ENCODE results near the gene TULP3. TPM values are rescaled to one million over a fixed set of nuclear protein-coding genes. Genes with fewer than 3 reads are reported as not detected.

Gene TULP3
- total and polyA plus RNA-seq, 3 donors from 2014 or later, result 20.5 to 29.2 (median 26.5) TPM

- intact Hi-C loops (cut with DNase I; ENCODE audit: low total_unique reads), result no loop called here
- TF ChIP-seq CTCF (IDR thresholded peaks at IDR 0.05) (no peak), POLR2A (IDR thresholded peaks at IDR 0.05) (no peak)
Observed at GRCh38 chr12:2856051-2856450, 34.6 kb upstream of the TULP3 start.

DNA sequence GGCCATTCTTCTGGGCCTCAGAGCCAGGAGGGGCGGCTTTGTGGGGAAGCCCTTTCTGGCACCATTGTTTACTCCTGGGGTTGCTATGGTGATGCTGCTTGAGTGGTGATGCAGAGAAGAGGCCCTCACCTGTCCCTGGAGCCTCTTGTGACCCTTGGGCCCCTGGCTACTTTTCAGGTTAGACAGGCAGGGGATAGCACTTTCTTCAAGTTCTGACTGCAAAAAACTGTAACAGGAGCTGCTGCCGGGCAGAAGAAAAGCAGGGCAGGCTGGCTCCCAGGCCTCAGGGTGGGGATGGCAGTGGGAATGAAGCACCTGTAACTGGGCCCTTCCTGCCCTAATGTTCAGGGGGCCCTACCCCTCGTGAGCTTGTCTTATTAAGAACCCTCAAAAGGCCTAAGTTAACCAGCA, 33.7 kb upstream of the TULP3 start, which contains the start of gene TEX52:
TEX52 (minus strand) TSS at position 19 of the 411 bp plus-strand sequence; CDS start at position 6, 13 bp downstream.
- peaks cover 10% of the 10 kb centered on the region for H3K4me1 ChIP-seq
- no peaks in the 10 kb centered on the region for H3K9me3 ChIP-seq
- no peaks in the 10 kb centered on the region for H3K36me3 ChIP-seq (ENCODE audit: low read depth, missing control alignments)
- intact Hi-C loops (cut with DNase I; ENCODE audit: low total_unique reads), result no loop called here
- H3K27ac ChIP-seq, result no peak within 1 kb of the TSS
- no peak within 1 kb of the TSS for H3K4me3 ChIP-seq
- TF ChIP-seq CTCF (IDR thresholded peaks at IDR 0.05) (no peak), POLR2A (IDR thresholded peaks at IDR 0.05) (no peak)
- no peaks in the 10 kb centered on the region for H3K27me3 ChIP-seq
- DNase-seq, result no peak
- WGBS, 2 donors, result 83 to 90% methylated on average over 3 of the region's 3 CpGs

More at GRCh38 chr12:2856051-2856450, 34.6 kb upstream of the TULP3 start:
- no peaks in the 10 kb centered on the region for H3K27me3 ChIP-seq
- no peak overlapping the region for H3K27ac ChIP-seq
- DNase-seq, result no peak
- H3K4me3 ChIP-seq, result no peak overlapping the region
- H3K36me3 ChIP-seq (ENCODE audit: low read depth, missing control alignments), result no peaks in the 10 kb centered on the region
- no peaks in the 10 kb centered on the region for H3K9me3 ChIP-seq
- H3K4me1 ChIP-seq, result peaks cover 10% of the 10 kb centered on the region
- WGBS, 2 donors, result 88 to 96% methylated on average over 3 of the region's 3 CpGs

DNA sequence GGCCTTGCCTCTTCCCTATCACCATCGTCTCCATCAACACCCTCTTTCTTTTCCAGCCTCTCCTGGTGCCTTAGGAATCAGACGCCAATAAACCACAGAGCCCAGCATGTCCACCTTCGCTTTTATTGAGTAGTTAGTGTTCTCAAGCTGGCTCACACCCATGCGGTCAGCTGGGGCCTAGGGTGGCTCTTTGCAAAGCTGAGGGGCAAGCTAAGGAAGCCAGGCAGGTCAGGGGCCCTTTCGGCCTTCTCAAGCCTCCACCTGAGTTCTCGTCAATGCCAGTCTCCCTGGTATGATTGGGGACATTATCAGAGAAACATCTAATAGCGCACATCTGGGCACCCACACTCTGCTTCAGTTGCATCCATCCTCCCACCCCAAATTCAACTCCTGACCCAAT, 33.1 kb upstream of the TULP3 start:
- no peak overlapping the region for H3K27ac ChIP-seq
- no peaks in the 10 kb centered on the region for H3K27me3 ChIP-seq
- no peak overlapping the region for H3K4me3 ChIP-seq
- H3K9me3 ChIP-seq, result no peaks in the 10 kb centered on the region
- no peak for TF ChIP-seq POLR2A (IDR thresholded peaks at IDR 0.05)
- TF ChIP-seq CTCF (IDR thresholded peaks at IDR 0.05), result no peak
- peaks cover 10% of the 10 kb centered on the region for H3K4me1 ChIP-seq
- intact Hi-C loops (cut with DNase I; ENCODE audit: low total_unique reads), result no loop called here
- no peaks in the 10 kb centered on the region for H3K36me3 ChIP-seq (ENCODE audit: low read depth, missing control alignments)
- no peak for DNase-seq
- WGBS, 2 donors, result 94 to 96% methylated on average over 7 of the region's 7 CpGs

DNA sequence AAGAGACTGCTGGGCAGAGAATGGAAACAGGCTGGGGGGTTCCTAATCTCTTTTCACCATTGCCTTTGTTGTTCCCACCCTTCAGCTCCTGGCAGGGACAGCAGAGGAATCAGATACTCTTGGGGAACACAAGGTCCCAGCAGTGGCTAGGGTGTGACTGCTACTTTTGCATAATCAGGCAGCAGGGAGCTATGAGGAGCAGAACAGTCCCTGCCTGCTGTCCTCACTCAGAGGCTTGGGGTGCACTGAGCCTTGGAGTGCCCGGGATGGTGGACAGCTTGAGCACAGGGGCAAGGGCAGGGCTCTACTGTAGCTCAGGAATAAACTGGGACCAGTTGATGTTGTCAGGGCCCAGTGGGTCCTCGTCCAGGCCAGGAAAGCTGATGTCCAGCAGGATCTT, 32.4 kb upstream of the TULP3 start:
- TF ChIP-seq POLR2A (IDR thresholded peaks at IDR 0.05), result no peak
- no peak for TF ChIP-seq CTCF (IDR thresholded peaks at IDR 0.05)
- Histone ChIP-seq H3K27ac (peak overlapping the region in 1 of 2 donors; percentile 68), H3K4me1 (peaks cover 10% of the 10 kb centered on the region), H3K9me3 (no peaks in the 10 kb centered on the region), H3K36me3 (ENCODE audit: low read depth, missing control alignments) (no peaks in the 10 kb centered on the region), H3K27me3 (no peaks in the 10 kb centered on the region), H3K4me3 (no peak overlapping the region)
- no peak for DNase-seq
- 36 to 100% methylated on average over 1 to 2 of the region's 2 CpGs for WGBS, 2 donors
- intact Hi-C loops (cut with DNase I; ENCODE audit: low total_unique reads), result no loop called here

DNA sequence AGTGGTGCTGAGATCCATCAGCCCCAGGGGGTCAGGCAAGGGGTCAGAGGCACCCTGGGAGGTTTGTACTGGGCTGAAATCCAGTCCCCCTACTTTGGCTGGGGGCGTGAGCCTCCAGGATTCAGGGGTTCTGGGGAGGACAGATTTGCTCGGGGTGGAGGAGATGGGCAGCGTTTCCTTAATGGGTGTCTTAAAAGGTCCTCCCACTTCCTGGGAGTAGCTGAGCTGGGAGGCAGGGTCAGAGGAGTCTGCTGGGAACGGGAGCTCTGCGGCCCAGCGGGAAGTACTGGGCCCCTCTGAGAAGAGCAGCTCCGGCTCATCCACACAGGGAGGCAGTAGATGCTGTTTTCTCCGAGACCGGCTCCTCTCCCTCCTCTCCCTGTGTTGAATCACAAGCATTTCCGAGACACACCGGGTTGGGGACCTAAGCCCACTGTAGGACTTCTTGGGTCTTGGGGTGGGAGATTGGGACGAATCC, 31.7 kb upstream of the TULP3 start:
- Histone ChIP-seq H3K36me3 (ENCODE audit: low read depth, missing control alignments) (no peaks in the 10 kb centered on the region), H3K27me3 (no peaks in the 10 kb centered on the region), H3K9me3 (no peaks in the 10 kb centered on the region), H3K4me3 (no peak overlapping the region), H3K4me1 (peaks cover 7% of the 10 kb centered on the region), H3K27ac (peak overlapping the region in 1 of 2 donors; percentile 68)
- WGBS, 2 donors, result 63% methylated on average over 12 of the region's 12 CpGs; no CpG with 5 or more reads in 1 of the 2 donors
- no peak for TF ChIP-seq POLR2A (IDR thresholded peaks at IDR 0.05)
- TF ChIP-seq CTCF (IDR thresholded peaks at IDR 0.05), result no peak
- intact Hi-C loops (cut with DNase I; ENCODE audit: low total_unique reads), result no loop called here
- DNase-seq, result peak; percentile 24
